Activated B cell treated with CpG ODN at 0.5 μM for 24 hours (primary cell): ENCODE data around the gene SETDB1. TPM values are rescaled to one million over a fixed set of nuclear protein-coding genes. Genes with fewer than 3 reads are reported as not detected.

Experiments used
- ATAC-seq: fragments of 200-7000 bp; cut with Tn5 transposase; one replicate; pipeline ENCODE4 v1.10.0; 2021; ENCODE audit warnings: low read depth, mild to moderate bottlenecking, moderate library complexity
- CTCF ChIA-PET: fragments of 350-600 bp; sonication (Branson Sonifier 250); formaldehyde crosslinking; loops from one replicate; lab custom pipeline; 2021; ENCODE audit warnings: antibody characterized with exemption; lab: Charles Lee
- POLR2A ChIA-PET: fragments of 350-600 bp; sonication (Branson Sonifier 250); formaldehyde crosslinking; loops from one replicate; lab custom pipeline; 2021; ENCODE audit warnings: antibody characterized with exemption; lab: Charles Lee
- DNase-seq: peaks from one replicate; pipeline ENCODE4 v3.0.0; 2022
- H3K27ac Mint-ChIP-seq: one replicate; pipeline ENCODE4 v1.8.0; 2020; ENCODE audit warnings: mixed read lengths
- H3K27me3 Mint-ChIP-seq: one replicate; pipeline ENCODE4 v1.8.0; 2021; ENCODE audit warnings: mixed read lengths
- H3K36me3 Mint-ChIP-seq: one replicate; pipeline ENCODE4 v1.8.0; 2021; ENCODE audit warnings: low read depth, mixed read lengths
- H3K4me1 Mint-ChIP-seq: one replicate; pipeline ENCODE4 v1.8.0; 2021; ENCODE audit warnings: mixed read lengths
- H3K4me3 Mint-ChIP-seq: one replicate; pipeline ENCODE4 v1.8.0; 2020; ENCODE audit warnings: mild to moderate bottlenecking, mixed read lengths
- H3K9me3 Mint-ChIP-seq: one replicate; pipeline ENCODE4 v1.8.0; 2020; ENCODE audit warnings: mixed read lengths
- intact Hi-C: fragments of 100-400 bp; cut with micrococcal nuclease; formaldehyde crosslinking; loops from one replicate; pipeline ENCODE4 v1.15.1; 2024
- total RNA-seq: library from RNA; stranded (reverse); gene quantifications from 2 replicates; pipeline ENCODE4 v1.2.3, GENCODE V29; 2022
- TF ChIP-seq, protein P1 (sequence below): fragments of 200-600 bp; IDR thresholded peaks from one replicate; pipeline ENCODE4 v1.8.0; 2022; ENCODE audit warnings: antibody characterized with exemption, mild to moderate bottlenecking

The SETDB1 gene
- total RNA-seq, 1 donor from 2014 or later, result 105 TPM

DNA sequence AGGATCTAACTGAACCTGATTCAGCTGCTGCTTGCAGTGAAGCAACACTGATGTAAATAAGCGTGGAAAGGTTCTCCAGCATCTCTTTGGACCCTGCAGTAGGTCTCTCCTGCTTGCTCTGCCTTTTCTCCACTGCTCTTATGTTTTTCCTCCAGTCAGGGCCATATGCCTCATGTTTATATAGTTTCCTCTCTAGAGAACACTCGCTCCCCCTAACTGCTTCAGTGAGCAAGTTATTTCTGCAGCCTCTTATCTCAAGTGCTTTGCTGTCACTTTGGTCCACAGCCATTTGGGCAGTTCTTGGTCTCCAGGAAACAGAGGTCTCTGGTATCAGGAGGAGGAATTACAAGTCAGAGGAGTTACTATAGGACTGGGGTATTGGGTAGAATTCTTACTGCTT, 87.4 kb downstream of the SETDB1 start:
- peaks cover 25% of the 10 kb centered on the region for H3K36me3 Mint-ChIP-seq
- POLR2A ChIA-PET, result no interaction called here
- TF ChIP-seq, protein P1, sequence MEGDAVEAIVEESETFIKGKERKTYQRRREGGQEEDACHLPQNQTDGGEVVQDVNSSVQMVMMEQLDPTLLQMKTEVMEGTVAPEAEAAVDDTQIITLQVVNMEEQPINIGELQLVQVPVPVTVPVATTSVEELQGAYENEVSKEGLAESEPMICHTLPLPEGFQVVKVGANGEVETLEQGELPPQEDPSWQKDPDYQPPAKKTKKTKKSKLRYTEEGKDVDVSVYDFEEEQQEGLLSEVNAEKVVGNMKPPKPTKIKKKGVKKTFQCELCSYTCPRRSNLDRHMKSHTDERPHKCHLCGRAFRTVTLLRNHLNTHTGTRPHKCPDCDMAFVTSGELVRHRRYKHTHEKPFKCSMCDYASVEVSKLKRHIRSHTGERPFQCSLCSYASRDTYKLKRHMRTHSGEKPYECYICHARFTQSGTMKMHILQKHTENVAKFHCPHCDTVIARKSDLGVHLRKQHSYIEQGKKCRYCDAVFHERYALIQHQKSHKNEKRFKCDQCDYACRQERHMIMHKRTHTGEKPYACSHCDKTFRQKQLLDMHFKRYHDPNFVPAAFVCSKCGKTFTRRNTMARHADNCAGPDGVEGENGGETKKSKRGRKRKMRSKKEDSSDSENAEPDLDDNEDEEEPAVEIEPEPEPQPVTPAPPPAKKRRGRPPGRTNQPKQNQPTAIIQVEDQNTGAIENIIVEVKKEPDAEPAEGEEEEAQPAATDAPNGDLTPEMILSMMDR, result no peak
- intact Hi-C loops, result no loop called here
- H3K9me3 Mint-ChIP-seq, result no peaks in the 10 kb centered on the region
- peaks cover 26% of the 10 kb centered on the region for H3K4me1 Mint-ChIP-seq
- DNase-seq (no peak), ATAC-seq (no peak)
- no peaks in the 10 kb centered on the region for H3K27me3 Mint-ChIP-seq
- CTCF ChIA-PET, result no interaction called here
- H3K4me3 Mint-ChIP-seq, result no peak overlapping the region
- H3K27ac Mint-ChIP-seq, result no peak overlapping the region

Other genes with a start within 250 kb of the SETDB1 start
- 19.7 and 22.5 TPM in 2 replicates for gene GOLPH3L, start 229.2 kb upstream of the SETDB1 start, total RNA-seq
- 1.4 and 1.6 TPM in 2 replicates for gene HORMAD1, start 205.5 kb upstream of the SETDB1 start, total RNA-seq
- gene CTSS, start 160.6 kb upstream of the SETDB1 start, total RNA-seq, result 162 and 165 TPM in 2 replicates
- gene CTSK, start 118.1 kb upstream of the SETDB1 start, total RNA-seq, result 2.1 and 3.5 TPM in 2 replicates
- 35.9 and 40.5 TPM in 2 replicates for gene ARNT, start 49.8 kb upstream of the SETDB1 start, total RNA-seq
- gene CTXND2, start 39.2 kb upstream of the SETDB1 start, total RNA-seq, result not detected in 2 replicates
- gene CERS2, start 48.5 kb downstream of the SETDB1 start, total RNA-seq, result 95.5 and 106 TPM in 2 replicates
- gene ANXA9, start 55.9 kb downstream of the SETDB1 start, total RNA-seq, result not detected in 2 replicates
- gene MINDY1, start 80.5 kb downstream of the SETDB1 start, total RNA-seq, result 8.9 and 10.7 TPM in 2 replicates
- gene PRUNE1, start 82.1 kb downstream of the SETDB1 start, total RNA-seq, result 12.9 and 14.2 TPM in 2 replicates
- gene BNIPL, start 110.2 kb downstream of the SETDB1 start, total RNA-seq, result 1.00 and 1.2 TPM in 2 replicates
- 2.4 and 2.5 TPM in 2 replicates for gene C1orf56, start 121.4 kb downstream of the SETDB1 start, total RNA-seq
- gene CDC42SE1, start 133.3 kb downstream of the SETDB1 start, total RNA-seq, result 139 and 148 TPM in 2 replicates
- gene MLLT11, start 134.0 kb downstream of the SETDB1 start, total RNA-seq, result 0.59 and 0.67 TPM in 2 replicates
- 13.8 and 17.4 TPM in 2 replicates for gene GABPB2, start 144.4 kb downstream of the SETDB1 start, total RNA-seq
- 0.59 and 0.67 TPM in 2 replicates for gene SEMA6C, start 220.3 kb downstream of the SETDB1 start, total RNA-seq
- gene TNFAIP8L2, start 230.3 kb downstream of the SETDB1 start, total RNA-seq, result 8.5 and 9.3 TPM in 2 replicates
- gene LYSMD1, start 239.5 kb downstream of the SETDB1 start, total RNA-seq, result 4.9 and 5.4 TPM in 2 replicates
- gene SCNM1, start 239.8 kb downstream of the SETDB1 start, total RNA-seq, result 52.8 and 58.2 TPM in 2 replicates
- gene TMOD4, start 249.6 kb downstream of the SETDB1 start, total RNA-seq, result 3.8 and 4.4 TPM in 2 replicates